IMR-90 (cell line): ENCODE results near the gene VPS41. TPM values are rescaled to one million over a fixed set of nuclear protein-coding genes. Genes with fewer than 3 reads are reported as not detected.

Experiments used
- ATAC-seq: fragments of 200-7000 bp; cut with Tn5 transposase; 2 replicates; pipeline ENCODE4 v1.9.1; 2020; ENCODE audit warnings: low read depth, mild to moderate bottlenecking, moderate library complexity
- BruUV-seq: library from RNA; stranded (reverse); fragments of 400-500 nt; replicated peaks from 2 replicates; lab custom pipeline; 2021; lab: Mats Ljungman, UMichigan
- CTCF ChIA-PET: fragments of 300-600 bp; formaldehyde crosslinking; extraction: SDS; loops from one replicate; lab custom pipeline; 2021; ENCODE audit warnings: antibody characterized with exemption; lab: Yijun Ruan, JAX
- POLR2A ChIA-PET: fragments of 300-600 bp; sonication (Branson Sonifier 250); formaldehyde crosslinking; loops from one replicate; lab custom pipeline; 2022; ENCODE audit warnings: antibody characterized with exemption; ENCODE audit not compliant: unreplicated experiment; lab: Charles Lee
- DNase-seq: peaks from one replicate; pipeline ENCODE4 v3.0.0; 2013
- H2AFZ ChIP-seq: replicated peaks from 2 replicates; pipeline ENCODE3; 2013; ENCODE audit warnings: low read length, mild to moderate bottlenecking; ENCODE audit not compliant: poor library complexity
- H2AK5ac ChIP-seq: 2 replicates; pipeline ENCODE4 v1.6.1; 2013; ENCODE audit warnings: low read depth, low read length, inconsistent platforms
- H2AK9ac ChIP-seq: replicated peaks from 2 replicates; pipeline ENCODE3; 2013; ENCODE audit warnings: mild to moderate bottlenecking, low read depth, low read length, moderate library complexity; ENCODE audit not compliant: poor library complexity
- H2BK120ac ChIP-seq: 2 replicates; pipeline ENCODE4 v1.6.1; 2013; ENCODE audit warnings: low read depth, low read length, inconsistent platforms
- H2BK15ac ChIP-seq: 3 replicates; pipeline ENCODE4 v1.6.1; 2013; ENCODE audit warnings: low read depth, low read length, inconsistent platforms
- H2BK20ac ChIP-seq: 2 replicates; pipeline ENCODE4 v1.6.1; 2013; ENCODE audit warnings: low read depth, mild to moderate bottlenecking, inconsistent platforms, low read length, moderate library complexity
- H2BK5ac ChIP-seq: 2 replicates; pipeline ENCODE4 v1.6.1; 2013; ENCODE audit warnings: mild to moderate bottlenecking, low read depth, low read length, inconsistent platforms; ENCODE audit not compliant: poor library complexity, severe bottlenecking
- H3K14ac ChIP-seq: replicated peaks from 2 replicates; pipeline ENCODE4 v1.6.1; 2013; ENCODE audit warnings: low read depth, low read length, inconsistent platforms
- H3K18ac ChIP-seq: 2 replicates; pipeline ENCODE4 v1.6.1; 2013; ENCODE audit warnings: low read depth, low read length, control low read depth
- H3K23ac ChIP-seq: 2 replicates; pipeline ENCODE4 v1.6.1; 2013; ENCODE audit warnings: low read depth, low read length, inconsistent platforms
- H3K27ac ChIP-seq: 2 replicates; pipeline ENCODE4 v1.5.1; 2013; ENCODE audit warnings: mild to moderate bottlenecking, control low read depth, low read length; ENCODE audit not compliant: insufficient read depth
- H3K27me3 ChIP-seq: 2 replicates; pipeline ENCODE4 v1.6.1; 2013; ENCODE audit warnings: low read length; ENCODE audit not compliant: control insufficient read depth, insufficient read depth
- H3K36me3 ChIP-seq: 2 replicates; pipeline ENCODE4 v1.6.1; 2013; ENCODE audit warnings: low read length, mixed read lengths; ENCODE audit not compliant: control insufficient read depth, insufficient read depth
- H3K4ac ChIP-seq: 2 replicates; pipeline ENCODE4 v1.6.1; 2013; ENCODE audit warnings: low read depth, low read length, inconsistent platforms
- H3K4me1 ChIP-seq: 2 replicates; pipeline ENCODE4 v1.6.1; 2013; ENCODE audit warnings: low read length, mixed read lengths; ENCODE audit not compliant: control insufficient read depth, insufficient read depth
- H3K4me2 ChIP-seq: 2 replicates; pipeline ENCODE4 v1.6.1; 2013; ENCODE audit warnings: low read depth, mild to moderate bottlenecking, control low read depth, low read length, moderate library complexity
- H3K4me3 ChIP-seq: 2 replicates; pipeline ENCODE4 v1.5.1; 2013; ENCODE audit warnings: low read depth, mild to moderate bottlenecking, control low read depth, low read length, moderate library complexity; ENCODE audit not compliant: insufficient read depth
- H3K56ac ChIP-seq: 2 replicates; pipeline ENCODE4 v1.6.1; 2013; ENCODE audit warnings: low read length, inconsistent platforms; ENCODE audit not compliant: insufficient read depth; ENCODE audit errors: extremely low read depth
- H3K79me1 ChIP-seq, 2 experiments: 2 replicates each; pipeline ENCODE4 v1.6.1; 2013; ENCODE audit warnings: low read length in 2 of 2, inconsistent platforms in 1 of 2, low read depth in 1 of 2
- H3K9ac ChIP-seq: 2 replicates; pipeline ENCODE4 v1.6.1; 2013; ENCODE audit warnings: low read depth, low read length, control low read depth
- H3K9me1 ChIP-seq: 2 replicates; pipeline ENCODE4 v1.6.1; 2013; ENCODE audit warnings: low read length, inconsistent platforms; ENCODE audit not compliant: insufficient read depth
- H3K9me3 ChIP-seq: 2 replicates; pipeline ENCODE4 v1.6.1; 2013; ENCODE audit warnings: low read length; ENCODE audit not compliant: control insufficient read depth, insufficient read depth
- H4K20me1 ChIP-seq: 2 replicates; pipeline ENCODE4 v1.6.1; 2013; ENCODE audit warnings: low read length, inconsistent platforms; ENCODE audit not compliant: insufficient read depth
- H4K5ac ChIP-seq: 2 replicates; pipeline ENCODE4 v1.6.1; 2013; ENCODE audit warnings: mild to moderate bottlenecking, low read depth, low read length, control low read depth
- H4K8ac ChIP-seq, 2 experiments: 2 replicates each; pipeline ENCODE4 v1.6.1; 2013; ENCODE audit warnings: low read depth in 2 of 2, low read length in 2 of 2, control low read depth in 1 of 2, inconsistent platforms in 1 of 2
- H4K91ac ChIP-seq: 2 replicates; pipeline ENCODE4 v1.6.1; 2013; ENCODE audit warnings: low read depth, low read length, inconsistent platforms; ENCODE audit not compliant: insufficient read depth
- BHLHE40 ChIP-seq: fragments of 150-350 bp; IDR thresholded peaks from 2 replicates; pipeline ENCODE4 v1.6.1; 2016; ENCODE audit warnings: mild to moderate bottlenecking, low read depth, low read length
- CHD1 ChIP-seq: IDR thresholded peaks from 2 replicates; pipeline ENCODE4 v1.6.1; 2012; ENCODE audit warnings: low read depth, low read length, improper control_type of control experiment
- MXI1 ChIP-seq: IDR thresholded peaks from 2 replicates; pipeline ENCODE4 v1.6.1; 2012; ENCODE audit warnings: low read depth, mild to moderate bottlenecking, low read length, moderate library complexity, borderline replicate concordance
- NFE2L2 ChIP-seq: fragments of 150-350 bp; IDR thresholded peaks from 2 replicates; pipeline ENCODE4 v1.6.1; 2016; ENCODE audit warnings: low read depth, mild to moderate bottlenecking, low read length
- POLR2A ChIP-seq: IDR thresholded peaks from 2 replicates; pipeline ENCODE4 v1.6.1; 2012; ENCODE audit warnings: mild to moderate bottlenecking, low read depth, low read length
- RAD21 ChIP-seq: IDR thresholded peaks from 2 replicates; pipeline ENCODE4 v1.6.1; 2012; ENCODE audit warnings: low read length, improper control_type of control experiment
- SMC3 ChIP-seq: fragments of 150-350 bp; IDR thresholded peaks from 2 replicates; pipeline ENCODE4 v1.6.1; 2016; ENCODE audit warnings: low read depth, mild to moderate bottlenecking, antibody characterized with exemption, low read length, moderate library complexity
- WGBS, 2 experiments: methylation state at CpG; one replicate each; pipeline versions ENCODE4 v1.1.5 to v1.1.7; 2013; ENCODE audit warnings: missing lambda C conversion rate in 2 of 2; ENCODE audit not compliant: insufficient read length in 1 of 2; ENCODE audit errors: extremely low coverage in 2 of 2; 5-methylcytosine and 5-hydroxymethylcytosine counted together
- dilution Hi-C: fragments of 300-500 bp; cut with HindIII; formaldehyde crosslinking; loops from one replicate; pipeline ENCODE4 v1.14.3; 2018; ENCODE audit warnings: low sequenced_read_pairs; ENCODE audit not compliant: unreplicated experiment
- in situ Hi-C: fragments of 300-500 bp; cut with MboI; formaldehyde crosslinking; loops from 3 replicates; pipeline ENCODE4 v1.14.3; 2019; ENCODE audit warnings: low sequenced_read_pairs, inconsistent platforms, mixed read lengths
- intact Hi-C: fragments of 100-400 bp; cut with micrococcal nuclease; formaldehyde crosslinking; loops from 2 replicates; pipeline ENCODE4 v1.10.0; 2022
- polyA plus RNA-seq, 3 experiments: library from polyadenylated mRNA; depleted of rRNA; stranded (reverse); fragments of >200 nt; gene quantifications; 2 replicates each; pipeline ENCODE4 v1.2.3, GENCODE V29; 2012; ENCODE audit warnings: low replicate concordance in 1 of 3
- total RNA-seq: library from RNA; depleted of rRNA; stranded (reverse); fragments of >200 nt; gene quantifications from 2 replicates; pipeline ENCODE4 v1.2.3, GENCODE V29; 2012
- TF ChIP-seq, protein P1 (sequence below): conservative IDR thresholded peaks from 2 replicates; pipeline ENCODE4 v1.5.1; 2012; ENCODE audit warnings: mild to moderate bottlenecking, low read depth, low read length, improper control_type of control experiment

VPS41 gene
- total and polyA plus RNA-seq, 2 of the 4 experiments (the other 2 are of a cell fraction) = 16.0 to 28.0 TPM

DNA sequence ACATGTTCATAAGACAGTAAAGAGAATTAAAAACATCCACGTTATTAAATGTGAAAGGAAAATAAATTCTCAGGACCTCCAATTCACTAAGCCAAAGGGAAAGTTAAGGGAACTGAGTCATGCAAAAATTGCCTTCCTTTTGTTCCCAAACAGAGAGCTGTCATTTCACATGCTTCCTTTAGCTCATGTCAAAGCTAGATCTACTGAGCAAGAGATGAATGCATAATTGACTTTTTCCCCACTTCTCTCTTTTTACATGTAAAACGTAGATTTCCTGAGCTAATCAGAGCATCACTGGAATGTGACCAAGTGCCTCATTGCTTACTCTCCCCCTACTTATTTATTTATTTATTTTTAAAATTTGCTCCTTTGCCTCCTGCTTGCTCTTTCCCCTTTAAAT, 148.8 kb downstream of the VPS41 start:
- H2BK5ac ChIP-seq = no peak overlapping the region
- H3K56ac ChIP-seq = no peak overlapping the region
- H3K4me2 ChIP-seq = no peak overlapping the region
- no peaks in the 10 kb centered on the region for H3K9me3 ChIP-seq
- ATAC-seq = no peak
- H3K4me3 ChIP-seq = no peak overlapping the region
- no peak overlapping the region for H3K4ac ChIP-seq
- no peak overlapping the region for H2BK20ac ChIP-seq
- H3K36me3 ChIP-seq = peaks cover 6% of the 10 kb centered on the region
- no peak overlapping the region for H3K9ac ChIP-seq
- WGBS, 2 experiments = no CpG with 5 or more reads among the region's 2 CpGs
- no peak overlapping the region for H4K8ac ChIP-seq
- H2AK9ac ChIP-seq = no peak overlapping the region
- no peak overlapping the region for H2BK120ac ChIP-seq
- dilution Hi-C loops = no loop called here
- H2AFZ ChIP-seq = no peak overlapping the region
- ChIA-PET POLR2A (no interaction called here), CTCF (interaction anchor here (0.7 kb wide), 1 partner anchor 9 kb away, joined by 3 read pairs; no protein-coding TSS in a partner anchor)
- TF ChIP-seq MXI1 (no peak), BHLHE40 (no peak), RAD21 (no peak), SMC3 (no peak), CHD1 (no peak), POLR2A (no peak), NFE2L2 (no peak)
- TF ChIP-seq, protein P1, sequence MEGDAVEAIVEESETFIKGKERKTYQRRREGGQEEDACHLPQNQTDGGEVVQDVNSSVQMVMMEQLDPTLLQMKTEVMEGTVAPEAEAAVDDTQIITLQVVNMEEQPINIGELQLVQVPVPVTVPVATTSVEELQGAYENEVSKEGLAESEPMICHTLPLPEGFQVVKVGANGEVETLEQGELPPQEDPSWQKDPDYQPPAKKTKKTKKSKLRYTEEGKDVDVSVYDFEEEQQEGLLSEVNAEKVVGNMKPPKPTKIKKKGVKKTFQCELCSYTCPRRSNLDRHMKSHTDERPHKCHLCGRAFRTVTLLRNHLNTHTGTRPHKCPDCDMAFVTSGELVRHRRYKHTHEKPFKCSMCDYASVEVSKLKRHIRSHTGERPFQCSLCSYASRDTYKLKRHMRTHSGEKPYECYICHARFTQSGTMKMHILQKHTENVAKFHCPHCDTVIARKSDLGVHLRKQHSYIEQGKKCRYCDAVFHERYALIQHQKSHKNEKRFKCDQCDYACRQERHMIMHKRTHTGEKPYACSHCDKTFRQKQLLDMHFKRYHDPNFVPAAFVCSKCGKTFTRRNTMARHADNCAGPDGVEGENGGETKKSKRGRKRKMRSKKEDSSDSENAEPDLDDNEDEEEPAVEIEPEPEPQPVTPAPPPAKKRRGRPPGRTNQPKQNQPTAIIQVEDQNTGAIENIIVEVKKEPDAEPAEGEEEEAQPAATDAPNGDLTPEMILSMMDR = no peak
- no peak overlapping the region for H3K27ac ChIP-seq
- no peaks in the 10 kb centered on the region for H3K4me1 ChIP-seq
- H3K18ac ChIP-seq = no peak overlapping the region
- no peak overlapping the region for H4K5ac ChIP-seq
- no peak overlapping the region for H3K14ac ChIP-seq
- no peaks in the 10 kb centered on the region for H3K9me1 ChIP-seq
- no peaks in the 10 kb centered on the region for H3K79me1 ChIP-seq
- no peak overlapping the region for H2BK15ac ChIP-seq
- BruUV-seq = no TSS peak
- intact Hi-C loops = no loop called here
- DNase-seq = no peak
- H2AK5ac ChIP-seq = no peak overlapping the region
- H3K27me3 ChIP-seq = no peaks in the 10 kb centered on the region
- H3K23ac ChIP-seq = no peak overlapping the region
- H4K20me1 ChIP-seq = no peaks in the 10 kb centered on the region
- in situ Hi-C loops = no loop called here
- H4K91ac ChIP-seq = no peak overlapping the region
